Gastroesophageal sphincter (tissue), 3 donors: ENCODE results near the gene LYPD3.

Source experiments
- CTCF ChIP-seq, 4 experiments: fragments of 200-600 bp in 2 of 4; fragments of 450-650 bp in 2 of 4; sonication (generic) in 1 of 4; IDR thresholded peaks; one replicate each; pipeline ENCODE4 v1.5.1; 2017 to 2019; ENCODE audit warnings: antibody characterized with exemption in 4 of 4, mild to moderate bottlenecking in 2 of 4, moderate library complexity in 2 of 4
- EP300 ChIP-seq: sonication (generic); formaldehyde crosslinking; IDR thresholded peaks from one replicate; pipeline ENCODE4 v1.6.1; 2017; ENCODE audit warnings: antibody characterized with exemption, mild to moderate bottlenecking
- POLR2A ChIP-seq, 2 donors: fragments of 450-650 bp; IDR thresholded peaks; one replicate each; pipeline ENCODE4 v1.6.1; 2017; ENCODE audit warnings: antibody characterized with exemption in 2 of 2, mild to moderate bottlenecking in 2 of 2, moderate library complexity in 1 of 2
- POLR2AphosphoS5 ChIP-seq: sonication (generic); formaldehyde crosslinking; IDR thresholded peaks from one replicate; pipeline ENCODE4 v1.6.1; 2017; ENCODE audit warnings: antibody characterized with exemption

DNA sequence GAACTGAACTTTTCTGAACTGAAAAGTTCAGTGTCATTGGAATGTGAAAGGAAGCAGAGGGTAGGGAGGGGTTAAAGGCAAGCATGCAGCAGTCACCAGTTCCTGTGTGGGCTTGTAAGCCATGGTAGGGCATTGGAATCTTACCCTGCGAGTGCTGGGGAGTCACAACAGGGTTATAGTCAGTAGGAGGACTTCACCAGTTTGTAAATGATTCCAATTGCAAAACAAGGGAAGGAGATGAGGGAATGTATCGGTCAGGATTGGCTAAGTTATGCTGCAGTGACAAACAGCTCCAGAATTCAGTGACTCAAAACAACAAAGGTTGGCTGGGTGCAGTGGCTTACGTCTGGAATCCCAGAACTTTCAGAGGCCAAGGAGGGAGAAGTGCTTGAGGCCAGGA, 12.8 kb downstream of the LYPD3 start:
- no peak for TF ChIP-seq CTCF (IDR thresholded peaks at IDR 0.05)
- TF ChIP-seq POLR2AphosphoS5 = no peak
- no peak for TF ChIP-seq POLR2A (IDR thresholded peaks at IDR 0.05)
- TF ChIP-seq EP300 = no peak
